Lower leg skin (tissue), 3 donors: ENCODE results near the gene GPATCH11.

Experiments
- CTCF ChIP-seq, 3 donors: fragments of 450-650 bp; IDR thresholded peaks; one replicate each; pipeline ENCODE4 v1.5.1; 2016; ENCODE audit warnings: antibody characterized with exemption in 3 of 3, mild to moderate bottlenecking in 3 of 3, moderate library complexity in 2 of 3
- POLR2A ChIP-seq, 2 donors: fragments of 450-650 bp; IDR thresholded peaks; one replicate each; pipeline ENCODE4 v1.6.1; 2016 to 2017; ENCODE audit warnings: antibody characterized with exemption in 2 of 2, mild to moderate bottlenecking in 1 of 2, moderate library complexity in 1 of 2

- TF ChIP-seq CTCF (IDR thresholded peaks at IDR 0.05), result no peak
- no peak for TF ChIP-seq POLR2A (IDR thresholded peaks at IDR 0.05)
Observed at GRCh38 chr2:37148325-37148724, 64.0 kb downstream of the GPATCH11 start.
